Measurements from ENCODE around the gene LRRC52. TPM values are rescaled to one million over a fixed set of nuclear protein-coding genes. Genes with fewer than 3 reads are reported as not detected.
"Not testable (repeated sequence)": the region's sequence is repeated elsewhere in the genome, so short reads cannot be mapped to it uniquely, and the experiment has no call there.

The LRRC52 gene
- total RNA-seq, 1 donor from 2014 or later = not detected

- ATAC-seq = no peak
- no peak for DNase-seq (ENCODE audit: low spot score)
Measured at GRCh38 chr1:165580931-165581871, 37.4 kb downstream of the LRRC52 start.

- no peak for ATAC-seq
- no peak for DNase-seq (ENCODE audit: low spot score)
Measured at GRCh38 chr1:165581926-165582325, 38.1 kb downstream of the LRRC52 start.

- DNase-seq (ENCODE audit: low spot score) (no peak), ATAC-seq (no peak)
Measured at GRCh38 chr1:165586398-165586797, 42.6 kb downstream of the LRRC52 start.

- not testable (repeated sequence) for ATAC-seq; DNase-seq (ENCODE audit: low spot score)
Measured at GRCh38 chr1:165591391-165591790, 47.6 kb downstream of the LRRC52 start.

- DNase-seq (ENCODE audit: low spot score) (peak; percentile 66), ATAC-seq (peak; percentile 90)
Measured at GRCh38 chr1:165592945-165593823, 49.4 kb downstream of the LRRC52 start.

GRCh38 chr1:165595246-165595938 is 51.6 kb downstream of the LRRC52 start:
- no peak for DNase-seq (ENCODE audit: low spot score)
- no peak for ATAC-seq

- ATAC-seq (peak; percentile 98), DNase-seq (ENCODE audit: low spot score) (peak; percentile 98)
Measured at GRCh38 chr1:165597883-165598675, 54.3 kb downstream of the LRRC52 start.

- peak; percentile 23 for ATAC-seq
- DNase-seq (ENCODE audit: low spot score) = no peak
Measured at GRCh38 chr1:165598676-165599059, 54.9 kb downstream of the LRRC52 start.

- DNase-seq (ENCODE audit: low spot score) (no peak), ATAC-seq (no peak)
Measured at GRCh38 chr1:165600793-165601192, 57.0 kb downstream of the LRRC52 start.

GRCh38 chr1:165603810-165604209 is 60.0 kb downstream of the LRRC52 start:
- ATAC-seq (peak; percentile 85), DNase-seq (ENCODE audit: low spot score) (no peak)

GRCh38 chr1:165605246-165605645 is 61.4 kb downstream of the LRRC52 start:
- ATAC-seq = no peak

GRCh38 chr1:165606676-165607075 is 62.9 kb downstream of the LRRC52 start:
- DNase-seq (ENCODE audit: low spot score); ATAC-seq: not testable (repeated sequence)

More at GRCh38 chr1:165605246-165605645, 61.4 kb downstream of the LRRC52 start:
- DNase-seq (ENCODE audit: low spot score) = no peak

GRCh38 chr1:165610866-165611265 is 67.1 kb downstream of the LRRC52 start:
- DNase-seq (ENCODE audit: low spot score) (no peak), ATAC-seq (no peak)

- ATAC-seq (no peak), DNase-seq (ENCODE audit: low spot score) (no peak)
Measured at GRCh38 chr1:165612062-165612461, 68.3 kb downstream of the LRRC52 start.

Other genes starting within 250 kb of the LRRC52 start
- gene LMX1A, start 187.3 kb upstream of the LRRC52 start, total RNA-seq = not detected
- 0.55 TPM for gene RXRG, start 98.9 kb upstream of the LRRC52 start, total RNA-seq
- gene MGST3, start 87.2 kb downstream of the LRRC52 start, total RNA-seq = 79.8 TPM
- gene ALDH9A1, start 154.6 kb downstream of the LRRC52 start, total RNA-seq = 104 TPM
- gene TMCO1, start 224.9 kb downstream of the LRRC52 start, total RNA-seq = 71.0 TPM

All from left lobe of liver (tissue), 2 donors.